GM12891 (cell line): ENCODE data around the gene MARVELD1.

Experiments
- PAX5 ChIP-seq: IDR thresholded peaks from 2 replicates; pipeline ENCODE4 v1.6.1; 2011; ENCODE audit warnings: low read length, moderate library complexity, mild to moderate bottlenecking; ENCODE audit not compliant: insufficient read depth, severe bottlenecking
- POLR2A ChIP-seq: IDR thresholded peaks from 2 replicates; pipeline ENCODE4 v1.6.1; 2011; ENCODE audit warnings: low read depth, low read length, control low read depth
- POLR2AphosphoS5 ChIP-seq: IDR thresholded peaks from 2 replicates; pipeline ENCODE4 v1.6.1; 2011; ENCODE audit warnings: low read depth, low read length, control low read depth
- SPI1 ChIP-seq: IDR thresholded peaks from 2 replicates; pipeline ENCODE4 v1.6.1; 2011; ENCODE audit warnings: low read depth, low read length, control low read depth
- TAF1 ChIP-seq: IDR thresholded peaks from 2 replicates; pipeline ENCODE4 v1.6.1; 2011; ENCODE audit warnings: low read depth, low read length, control low read depth

DNA sequence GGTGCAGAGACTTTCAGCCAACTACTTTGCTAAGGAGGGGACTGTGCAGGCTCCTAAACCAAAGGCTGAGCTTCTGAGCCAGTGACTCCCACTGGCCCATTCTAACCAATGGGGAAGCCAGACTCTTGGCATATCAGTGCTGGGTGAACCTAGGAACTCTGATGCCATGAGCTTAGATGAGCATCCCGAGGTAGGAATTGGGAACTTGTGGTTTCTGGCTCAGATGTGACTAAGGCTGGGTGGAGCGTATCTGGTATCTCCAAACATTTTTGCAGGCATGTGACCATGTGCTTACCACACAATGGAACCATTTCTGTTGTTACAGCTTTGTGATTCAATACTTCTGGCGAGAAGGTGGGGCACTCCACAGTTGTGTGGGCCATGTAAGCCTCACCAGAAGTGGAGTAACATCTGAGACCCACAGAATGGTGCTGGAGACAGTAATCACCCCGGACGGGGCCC is 23.9 kb upstream of the MARVELD1 start:
- TF ChIP-seq POLR2AphosphoS5 (no peak), POLR2A (no peak), TAF1 (no peak), PAX5 (no peak), SPI1 (no peak)
